ENCODE results near the gene MAP1B. TPM values are rescaled to one million over a fixed set of nuclear protein-coding genes. Genes with fewer than 3 reads are reported as not detected.

Gene MAP1B
- total RNA-seq, 1 donor: 164 TPM

GRCh38 chr5:72189146-72189545, 81.9 kb downstream of the MAP1B start:
- no peak for TF ChIP-seq CTCF (IDR thresholded peaks at IDR 0.05; ENCODE audit: extremely low read depth, low read depth, low read length)
- Histone ChIP-seq H3K4me1 (ENCODE audit: insufficient read depth, low read length) (no peaks in the 10 kb centered on the region), H4K20me1 (ENCODE audit: insufficient read depth, low read length) (peaks cover 3% of the 10 kb centered on the region), H3K9me3 (ENCODE audit: low read depth, low read length) (no peaks in the 10 kb centered on the region), H3K27ac (ENCODE audit: low read depth, low read length) (peak overlapping the region; percentile 40), H3K79me2 (ENCODE audit: insufficient read depth, low read length) (peaks cover 78% of the 10 kb centered on the region), H3K4me3 (ENCODE audit: insufficient read depth, low read length) (no peak overlapping the region), H3K4me2 (ENCODE audit: insufficient read depth, low read length) (no peak overlapping the region), H3K27me3 (ENCODE audit: insufficient read depth, low read length) (no peaks in the 10 kb centered on the region), H3K36me3 (ENCODE audit: insufficient read depth, low read length) (peaks cover 90% of the 10 kb centered on the region), H2AFZ (ENCODE audit: low read length) (no peak overlapping the region)
- DNase-seq (ENCODE audit: insufficient read length, low spot score, missing footprints): no peak

GRCh38 chr5:72191404-72191803, 84.1 kb downstream of the MAP1B start:
- H3K9me3 ChIP-seq (ENCODE audit: low read depth, low read length): no peaks in the 10 kb centered on the region
- TF ChIP-seq CTCF (IDR thresholded peaks at IDR 0.05; ENCODE audit: extremely low read depth, low read depth, low read length): no peak
- H3K27me3 ChIP-seq (ENCODE audit: insufficient read depth, low read length): no peaks in the 10 kb centered on the region
- H2AFZ ChIP-seq (ENCODE audit: low read length): no peak overlapping the region
- no peak for DNase-seq (ENCODE audit: insufficient read length, low spot score, missing footprints)
- H3K36me3 ChIP-seq (ENCODE audit: insufficient read depth, low read length): peaks cover 90% of the 10 kb centered on the region
- H3K4me2 ChIP-seq (ENCODE audit: insufficient read depth, low read length): no peak overlapping the region
- H3K27ac ChIP-seq (ENCODE audit: low read depth, low read length): no peak overlapping the region
- H3K79me2 ChIP-seq (ENCODE audit: insufficient read depth, low read length): peaks cover 79% of the 10 kb centered on the region
- peaks cover 5% of the 10 kb centered on the region for H4K20me1 ChIP-seq (ENCODE audit: insufficient read depth, low read length)
- H3K4me1 ChIP-seq (ENCODE audit: insufficient read depth, low read length): no peaks in the 10 kb centered on the region
- H3K4me3 ChIP-seq (ENCODE audit: insufficient read depth, low read length): no peak overlapping the region

GRCh38 chr5:72194846-72195245, 87.6 kb downstream of the MAP1B start:
- no peak overlapping the region for H2AFZ ChIP-seq (ENCODE audit: low read length)
- no peak for TF ChIP-seq CTCF (IDR thresholded peaks at IDR 0.05; ENCODE audit: extremely low read depth, low read depth, low read length)
- H3K4me3 ChIP-seq (ENCODE audit: insufficient read depth, low read length): no peak overlapping the region
- H3K4me1 ChIP-seq (ENCODE audit: insufficient read depth, low read length): no peaks in the 10 kb centered on the region
- H3K27me3 ChIP-seq (ENCODE audit: insufficient read depth, low read length): no peaks in the 10 kb centered on the region
- no peak for DNase-seq (ENCODE audit: insufficient read length, low spot score, missing footprints)
- peaks cover 84% of the 10 kb centered on the region for H3K79me2 ChIP-seq (ENCODE audit: insufficient read depth, low read length)
- no peaks in the 10 kb centered on the region for H3K9me3 ChIP-seq (ENCODE audit: low read depth, low read length)
- peaks cover 6% of the 10 kb centered on the region for H4K20me1 ChIP-seq (ENCODE audit: insufficient read depth, low read length)
- H3K36me3 ChIP-seq (ENCODE audit: insufficient read depth, low read length): peaks cover 90% of the 10 kb centered on the region
- no peak overlapping the region for H3K4me2 ChIP-seq (ENCODE audit: insufficient read depth, low read length)
- H3K27ac ChIP-seq (ENCODE audit: low read depth, low read length): no peak overlapping the region

GRCh38 chr5:72195581-72195980, 88.3 kb downstream of the MAP1B start:
- Histone ChIP-seq H2AFZ (ENCODE audit: low read length) (no peak overlapping the region), H3K36me3 (ENCODE audit: insufficient read depth, low read length) (peaks cover 90% of the 10 kb centered on the region), H3K27me3 (ENCODE audit: insufficient read depth, low read length) (no peaks in the 10 kb centered on the region), H3K27ac (ENCODE audit: low read depth, low read length) (no peak overlapping the region), H3K4me1 (ENCODE audit: insufficient read depth, low read length) (no peaks in the 10 kb centered on the region), H4K20me1 (ENCODE audit: insufficient read depth, low read length) (peaks cover 10% of the 10 kb centered on the region), H3K9me3 (ENCODE audit: low read depth, low read length) (no peaks in the 10 kb centered on the region), H3K79me2 (ENCODE audit: insufficient read depth, low read length) (peaks cover 85% of the 10 kb centered on the region), H3K4me3 (ENCODE audit: insufficient read depth, low read length) (no peak overlapping the region), H3K4me2 (ENCODE audit: insufficient read depth, low read length) (no peak overlapping the region)
- TF ChIP-seq CTCF (IDR thresholded peaks at IDR 0.05; ENCODE audit: extremely low read depth, low read depth, low read length): no peak
- DNase-seq (ENCODE audit: insufficient read length, low spot score, missing footprints): no peak
